CD4-positive, alpha-beta memory T cell (primary cell): ENCODE measurements around the gene FBXO4. TPM values are rescaled to one million over a fixed set of nuclear protein-coding genes. Genes with fewer than 3 reads are reported as not detected.

ENCODE experiments used
- CTCF ChIA-PET: fragments of 350-600 bp; sonication (Branson Sonifier 250); formaldehyde crosslinking; loops from one replicate; lab custom pipeline; 2021; ENCODE audit warnings: inconsistent platforms; ENCODE audit not compliant: partially characterized antibody; lab: Charles Lee
- POLR2A ChIA-PET: fragments of 350-600 bp; sonication (Branson Sonifier 250); formaldehyde crosslinking; loops from one replicate; lab custom pipeline; 2021; ENCODE audit not compliant: partially characterized antibody; lab: Charles Lee
- DNase-seq, 5 donors: peaks; one replicate each; pipeline versions ENCODE4 v3.0.0 to v3.0.0-alpha.2; 2020 to 2022; ENCODE audit warnings: mixed read lengths in 1 of 5
- H3K27ac ChIP-seq: one replicate; pipeline ENCODE4 v1.7.0; 2013; ENCODE audit warnings: low read depth, low read length
- H3K27me3 ChIP-seq: 2 replicates; pipeline ENCODE4 v1.7.0; 2013; ENCODE audit warnings: mild to moderate bottlenecking, low read length, moderate library complexity; ENCODE audit not compliant: insufficient read depth
- H3K36me3 ChIP-seq: 2 replicates; pipeline ENCODE4 v1.7.0; 2013; ENCODE audit warnings: mild to moderate bottlenecking, low read length, moderate library complexity; ENCODE audit not compliant: insufficient read depth
- H3K4me1 ChIP-seq: 2 replicates; pipeline ENCODE4 v1.7.0; 2013; ENCODE audit warnings: mild to moderate bottlenecking, low read length, moderate library complexity; ENCODE audit not compliant: insufficient read depth
- H3K4me3 ChIP-seq, 2 donors: one replicate each; pipeline ENCODE4 v1.7.0; 2013; ENCODE audit warnings: low read length in 2 of 2, mild to moderate bottlenecking in 1 of 2
- H3K9me3 ChIP-seq, 2 donors: one replicate each; pipeline ENCODE4 v1.7.0; 2013; ENCODE audit warnings: low read length in 2 of 2, control low read depth in 1 of 2; ENCODE audit not compliant: control insufficient read depth in 1 of 2
- H3K27ac Mint-ChIP-seq, 7 donors: one replicate each; pipeline ENCODE4 v1.8.0; 2020 to 2021; ENCODE audit warnings: mixed read lengths in 7 of 7, mild to moderate bottlenecking in 6 of 7, inconsistent platforms in 3 of 7, moderate library complexity in 3 of 7
- H3K27me3 Mint-ChIP-seq, 2 donors: one replicate each; pipeline ENCODE4 v1.8.0; 2020 to 2021; ENCODE audit warnings: mixed read lengths in 2 of 2
- H3K36me3 Mint-ChIP-seq, 2 donors: one replicate each; pipeline ENCODE4 v1.8.0; 2020 to 2021; ENCODE audit warnings: mixed read lengths in 2 of 2, inconsistent platforms in 1 of 2, mild to moderate bottlenecking in 1 of 2
- H3K4me1 Mint-ChIP-seq, 4 donors: one replicate each; pipeline ENCODE4 v1.8.0; 2020 to 2021; ENCODE audit warnings: mixed read lengths in 4 of 4, mild to moderate bottlenecking in 1 of 4
- H3K4me3 Mint-ChIP-seq, 8 donors: one replicate each; pipeline ENCODE4 v1.8.0; 2020 to 2021; ENCODE audit warnings: mixed read lengths in 8 of 8, mild to moderate bottlenecking in 7 of 8, moderate library complexity in 6 of 8, inconsistent platforms in 3 of 8
- H3K9me3 Mint-ChIP-seq, 8 donors: one replicate each; pipeline ENCODE4 v1.8.0; 2020 to 2021; ENCODE audit warnings: mixed read lengths in 8 of 8, mild to moderate bottlenecking in 5 of 8, inconsistent platforms in 3 of 8, moderate library complexity in 1 of 8
- intact Hi-C: fragments of 100-400 bp; cut with micrococcal nuclease; formaldehyde crosslinking; loops from one replicate; pipeline ENCODE4 v1.15.1; 2023
- polyA plus RNA-seq, 2 donors: library from polyadenylated mRNA; unstranded; fragments of 300-500 nt; fragmentation: Illumina TruSeq; gene quantifications; one replicate each; pipeline ENCODE4 v1.2.3, GENCODE V29; 2021
- total RNA-seq, 2 experiments: library from RNA; stranded (reverse); gene quantifications; one replicate each; pipeline ENCODE4 v1.2.3, GENCODE V29; 2021

The FBXO4 gene
- total and polyA plus RNA-seq, 4 experiments from 2014 or later = 14.9 to 21.2 (median 16.6) TPM

- peak overlapping the region; percentile 82 to 90 for H3K4me3 ChIP-seq
- peaks cover 16% of the 10 kb centered on the region for H3K4me1 ChIP-seq
- Mint-ChIP-seq H3K27me3 (peaks cover 0 to 2% of the 10 kb centered on the region in 2 donors), H3K9me3 (peaks cover 0 to 3% (median 0%) of the 10 kb centered on the region in 8 donors), H3K4me1 (peaks cover 22 to 48% (median 29%) of the 10 kb centered on the region in 4 donors), H3K27ac (peak overlapping the region; percentile 96 to 100 (median 97)), H3K36me3 (peaks cover 12 to 28% of the 10 kb centered on the region in 2 donors), H3K4me3 (peak overlapping the region; percentile 93 to 99 (median 98))
- ChIA-PET CTCF (interaction anchor here (0.8 to 2.3 kb wide), 8 partner anchors 22 to 1581 kb away, joined by 3 to 11 read pairs (median 6); partner anchors contain the start of genes FBXO4, OXCT1 and TMEM267), POLR2A (interaction anchor here (0.6 to 3.0 kb wide), 27 partner anchors 9 to 1654 kb away, joined by 3 to 85 read pairs (median 6); partner anchors contain the start of genes FBXO4, OXCT1, RPL37 and TMEM267)
- DNase-seq = peak in 1 of 5 donors; percentile 2
- peak overlapping the region; percentile 74 for H3K27ac ChIP-seq
- H3K27me3 ChIP-seq = no peaks in the 10 kb centered on the region
- peaks cover 9% of the 10 kb centered on the region for H3K36me3 ChIP-seq
- no peaks in the 10 kb centered on the region for H3K9me3 ChIP-seq
- intact Hi-C loops = loop anchor here (5.0 kb wide), 2 partner anchors 1164 to 1219 kb away; partner anchors contain the start of gene ZNF131
Measured at GRCh38 chr5:41903382-41903891, 21.6 kb upstream of the FBXO4 start.

DNA sequence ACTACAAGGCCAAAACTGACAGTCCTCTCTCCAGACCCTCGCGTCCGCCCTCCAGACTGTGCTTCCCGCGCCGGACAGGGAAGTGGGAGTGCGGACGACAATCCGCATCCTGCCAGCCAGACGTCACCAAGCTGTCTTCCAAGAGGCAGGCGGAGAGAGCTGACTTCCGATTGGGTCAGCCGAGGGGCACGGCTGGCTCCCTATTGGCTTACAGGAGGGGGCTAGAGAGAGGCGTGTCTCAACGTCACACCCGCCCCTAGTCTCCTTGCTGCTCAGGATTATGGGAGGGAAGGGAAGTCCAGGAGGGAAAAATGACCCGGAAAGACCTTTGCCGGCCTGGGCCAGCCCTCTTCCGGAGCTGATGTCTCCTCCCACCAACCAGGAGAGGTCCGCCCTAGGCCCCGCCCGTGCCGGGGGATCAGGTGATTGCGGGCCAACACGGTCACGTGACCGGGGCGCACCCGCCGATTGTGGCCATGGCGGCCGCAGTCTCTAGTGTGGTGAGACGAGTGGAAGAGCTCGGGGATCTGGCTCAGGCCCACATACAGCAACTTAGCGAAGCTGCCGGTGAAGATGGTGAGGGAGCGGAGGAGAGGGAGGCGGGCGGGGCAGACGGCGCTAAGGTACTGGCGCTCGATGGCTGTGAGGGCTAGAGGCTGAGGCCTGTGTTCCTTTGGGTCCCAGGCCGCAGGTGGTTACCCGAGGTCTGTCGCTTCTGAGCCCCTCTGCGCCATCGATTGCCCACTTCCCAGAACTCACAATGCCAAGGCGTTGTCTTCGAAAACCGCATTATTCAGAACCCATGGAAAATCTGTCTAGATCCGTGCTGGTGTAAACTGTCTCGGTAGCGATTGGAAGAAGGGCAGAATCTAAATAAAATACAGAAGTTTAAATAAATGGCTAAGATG, 20.9 kb upstream of the FBXO4 start, which contains the start of gene RIMOC1:
Gene RIMOC1, plus strand, starts transcription at position 453 of the 908 bp plus-strand sequence. Its CDS starts 24 bp downstream, at position 477.
- no peaks in the 10 kb centered on the region for H3K9me3 ChIP-seq
- no peaks in the 10 kb centered on the region for H3K27me3 ChIP-seq
- peaks cover 22 to 48% (median 29%) of the 10 kb centered on the region in 4 donors for H3K4me1 Mint-ChIP-seq
- peaks cover 0 to 3% (median 0%) of the 10 kb centered on the region in 8 donors for H3K9me3 Mint-ChIP-seq
- peaks cover 16% of the 10 kb centered on the region for H3K4me1 ChIP-seq
- peaks cover 16% of the 10 kb centered on the region for H3K36me3 ChIP-seq
- POLR2A ChIA-PET = interaction anchor here (0.6 to 3.0 kb wide), 30 partner anchors 9 to 1653 kb away, joined by 3 to 85 read pairs (median 5); partner anchors contain the start of genes FBXO4, OXCT1, RPL37 and TMEM267
- peak within 1 kb of the TSS; percentile 96 to 100 (median 97) for H3K27ac Mint-ChIP-seq
- peaks cover 0 to 2% of the 10 kb centered on the region in 2 donors for H3K27me3 Mint-ChIP-seq
- H3K36me3 Mint-ChIP-seq = peaks cover 18 to 34% of the 10 kb centered on the region in 2 donors
- CTCF ChIA-PET = interaction anchor here (0.8 to 2.3 kb wide), 11 partner anchors 10 to 1580 kb away, joined by 3 to 11 read pairs (median 4); partner anchors contain the start of genes FBXO4, OXCT1 and TMEM267
- peak within 1 kb of the TSS; percentile 93 to 99 (median 98) for H3K4me3 Mint-ChIP-seq
- DNase-seq = peak; percentile 96 to 98 (median 98)
- H3K4me3 ChIP-seq = peak within 1 kb of the TSS; percentile 82 to 90
- intact Hi-C loops = loop anchor here (1.0 to 5.0 kb wide), 8 partner anchors 21 to 1580 kb away; partner anchors contain the start of genes FBXO4, OXCT1, PRKAA1 and RPL37
- peak within 1 kb of the TSS; percentile 74 for H3K27ac ChIP-seq

DNA sequence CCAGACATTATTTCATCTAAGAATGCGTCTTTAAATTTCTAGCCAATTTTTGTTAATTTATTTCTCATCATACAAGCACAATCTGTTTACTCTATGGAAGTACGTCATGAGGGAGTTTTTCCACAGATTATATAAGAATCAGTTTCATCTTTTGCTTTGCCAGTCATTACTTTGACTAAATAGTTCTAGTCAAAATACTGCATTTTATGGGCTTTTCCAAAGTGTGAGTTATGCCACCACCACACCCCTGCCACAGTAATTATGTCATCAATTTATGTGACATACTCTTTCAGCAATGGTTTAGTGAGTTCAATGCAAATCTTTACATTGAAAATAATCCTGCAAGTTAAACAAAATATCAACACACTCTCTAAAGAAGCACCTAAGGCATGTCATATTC, 18.9 kb upstream of the FBXO4 start:
- H3K9me3 Mint-ChIP-seq = peaks cover 0 to 3% (median 0%) of the 10 kb centered on the region in 8 donors
- intact Hi-C loops = no loop called here
- ChIA-PET CTCF (interaction anchor here (2.1 kb wide), 1 partner anchor 8 kb away, joined by 4 read pairs; no protein-coding TSS in a partner anchor), POLR2A (interaction anchor here (2.9 to 3.0 kb wide), 2 partner anchors 19 to 1578 kb away, joined by 27 to 85 read pairs; partner anchors contain the start of genes FBXO4 and TMEM267)
- no peak for DNase-seq
- H3K4me3 ChIP-seq = no peak overlapping the region
- peaks cover 22 to 48% (median 30%) of the 10 kb centered on the region in 4 donors for H3K4me1 Mint-ChIP-seq
- no peaks in the 10 kb centered on the region for H3K27me3 ChIP-seq
- peaks cover 0 to 2% of the 10 kb centered on the region in 2 donors for H3K27me3 Mint-ChIP-seq
- peaks cover 35 to 49% of the 10 kb centered on the region in 2 donors for H3K36me3 Mint-ChIP-seq
- H3K4me1 ChIP-seq = peaks cover 16% of the 10 kb centered on the region
- peaks cover 29% of the 10 kb centered on the region for H3K36me3 ChIP-seq
- no peak overlapping the region for H3K27ac ChIP-seq
- no peak overlapping the region for H3K4me3 Mint-ChIP-seq
- no peaks in the 10 kb centered on the region for H3K9me3 ChIP-seq
- peak overlapping the region in 3 of 7 donors; percentile 27 to 97 (median 31) for H3K27ac Mint-ChIP-seq

DNA sequence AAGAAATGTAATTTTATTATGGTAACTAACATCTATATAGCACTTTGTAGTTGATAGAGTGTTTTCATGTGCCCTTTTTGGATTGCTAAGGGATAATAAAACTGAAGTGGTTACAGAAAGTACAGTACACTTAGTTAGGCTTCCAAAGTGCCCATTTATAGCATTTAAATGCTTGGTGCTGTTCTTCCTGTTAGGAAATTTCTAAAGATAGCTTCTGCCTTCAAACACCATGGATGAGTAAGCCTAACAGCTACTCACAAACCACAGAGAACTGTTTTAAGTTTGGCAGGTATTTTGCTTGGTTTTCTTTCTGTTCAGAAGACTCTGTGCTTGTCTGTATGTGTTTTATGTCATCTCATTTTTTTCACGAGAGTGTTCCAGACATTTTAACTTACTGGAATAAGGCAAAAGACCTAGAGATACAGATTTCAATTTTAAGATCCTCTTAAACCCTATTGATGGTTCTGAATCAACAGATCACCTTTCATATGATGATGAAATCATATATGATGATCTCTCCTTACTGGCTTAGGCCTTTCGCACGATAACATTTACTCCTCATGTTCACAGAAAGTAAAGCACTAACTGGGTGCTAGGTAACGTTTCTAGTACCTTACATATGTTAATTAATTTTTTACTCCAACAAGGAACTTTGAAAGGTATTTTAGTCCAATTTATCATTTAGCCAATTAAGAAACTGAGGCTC, 16.6 kb upstream of the FBXO4 start:
- Mint-ChIP-seq H3K27me3 (peaks cover 0 to 2% of the 10 kb centered on the region in 2 donors), H3K36me3 (peaks cover 55 to 68% of the 10 kb centered on the region in 2 donors), H3K9me3 (peaks cover 0 to 3% (median 0%) of the 10 kb centered on the region in 8 donors), H3K4me1 (peaks cover 16 to 40% (median 28%) of the 10 kb centered on the region in 4 donors), H3K4me3 (no peak overlapping the region), H3K27ac (peak overlapping the region in 1 of 7 donors; percentile 49)
- POLR2A ChIA-PET = interaction anchor here (2.4 kb wide), 1 partner anchor 17 kb away, joined by 10 read pairs; the partner anchor contains the start of gene FBXO4
- intact Hi-C loops = no loop called here
- Histone ChIP-seq H3K36me3 (peaks cover 50% of the 10 kb centered on the region), H3K27me3 (no peaks in the 10 kb centered on the region), H3K9me3 (no peaks in the 10 kb centered on the region), H3K27ac (no peak overlapping the region), H3K4me3 (no peak overlapping the region), H3K4me1 (peaks cover 13% of the 10 kb centered on the region)
- DNase-seq = no peak
- CTCF ChIA-PET = no interaction called here

DNA sequence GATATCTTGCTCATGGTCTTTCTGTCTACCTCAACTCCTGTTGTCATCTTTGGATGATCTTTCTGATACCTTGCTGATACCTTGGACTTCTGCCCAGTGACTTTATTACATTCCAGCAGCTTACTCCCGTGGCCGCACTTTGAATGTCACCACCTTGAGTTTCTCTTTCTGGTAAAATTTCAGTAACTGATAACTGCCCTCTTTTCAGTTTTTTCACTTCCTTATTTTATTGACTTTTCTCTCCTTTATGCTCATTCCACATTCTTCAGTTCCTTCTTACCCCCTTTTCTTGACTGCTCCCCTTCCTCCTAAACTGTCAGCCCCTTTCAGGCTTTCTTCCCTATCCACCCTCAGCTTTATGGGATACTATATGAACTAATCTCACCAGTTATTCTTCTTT, 7.0 kb upstream of the FBXO4 start:
- POLR2A ChIA-PET = no interaction called here
- intact Hi-C loops = no loop called here
- H3K36me3 Mint-ChIP-seq = peaks cover 45 to 68% of the 10 kb centered on the region in 2 donors
- H3K4me3 Mint-ChIP-seq = no peak overlapping the region
- H3K4me1 Mint-ChIP-seq = peaks cover 0 to 6% (median 4%) of the 10 kb centered on the region in 4 donors
- Histone ChIP-seq H3K36me3 (peaks cover 23% of the 10 kb centered on the region), H3K4me3 (no peak overlapping the region), H3K27ac (no peak overlapping the region), H3K4me1 (no peaks in the 10 kb centered on the region), H3K27me3 (no peaks in the 10 kb centered on the region), H3K9me3 (no peaks in the 10 kb centered on the region)
- peak overlapping the region in 6 of 7 donors; percentile 60 to 91 (median 72) for H3K27ac Mint-ChIP-seq
- no peak for DNase-seq
- no peaks in the 10 kb centered on the region for H3K27me3 Mint-ChIP-seq
- no peaks in the 10 kb centered on the region for H3K9me3 Mint-ChIP-seq
- CTCF ChIA-PET = no interaction called here

DNA sequence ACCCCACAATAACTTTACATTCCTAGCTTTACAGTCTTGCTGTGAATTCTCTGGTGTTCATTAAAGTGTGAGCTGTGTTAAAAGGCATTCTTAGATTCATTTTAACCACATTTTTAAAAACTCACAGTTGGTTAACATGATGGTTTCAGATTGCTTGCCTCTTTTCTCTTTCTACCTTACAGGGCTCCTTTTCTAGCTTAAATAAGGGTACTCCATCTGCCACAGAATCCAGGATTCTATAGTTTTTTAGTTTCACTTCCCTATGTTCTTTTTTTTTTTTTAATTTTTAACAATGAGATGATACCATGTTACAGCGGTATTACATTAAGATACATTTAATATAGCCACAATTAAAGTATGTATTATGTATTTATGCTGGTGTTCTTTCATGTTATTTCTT, 3.9 kb upstream of the FBXO4 start:
- H3K4me1 ChIP-seq = peaks cover 12% of the 10 kb centered on the region
- H3K36me3 Mint-ChIP-seq = peaks cover 26 to 41% of the 10 kb centered on the region in 2 donors
- POLR2A ChIA-PET = no interaction called here

More for the DNA sequence above, 3.9 kb upstream of the FBXO4 start:
- Mint-ChIP-seq H3K4me1 (peaks cover 8 to 26% (median 17%) of the 10 kb centered on the region in 4 donors), H3K27me3 (no peaks in the 10 kb centered on the region), H3K27ac (peak overlapping the region in 4 of 7 donors; percentile 9 to 43 (median 36)), H3K4me3 (no peak overlapping the region), H3K9me3 (no peaks in the 10 kb centered on the region)
- intact Hi-C loops = loop anchor here (10.0 kb wide), 1 partner anchor 134 kb away; no protein-coding TSS in a partner anchor
- H3K9me3 ChIP-seq = no peaks in the 10 kb centered on the region
- H3K27ac ChIP-seq = no peak overlapping the region
- no peaks in the 10 kb centered on the region for H3K27me3 ChIP-seq
- CTCF ChIA-PET = interaction anchor here (0.8 to 1.0 kb wide), 3 partner anchors 8 to 136 kb away, joined by 3 to 4 read pairs (median 3); no protein-coding TSS in a partner anchor
- H3K4me3 ChIP-seq = no peak overlapping the region
- no peak for DNase-seq
- peaks cover 8% of the 10 kb centered on the region for H3K36me3 ChIP-seq
